Lung microvascular endothelial cell (primary cell): Measurements from ENCODE around the gene TUSC2. TPM values are rescaled to one million over a fixed set of nuclear protein-coding genes. Genes with fewer than 3 reads are reported as not detected.

ENCODE experiments used
- DNase-seq, 2 donors: peaks; one replicate each; pipeline versions ENCODE4 v3.0.0 to v3.0.0-alpha.2; 2010; ENCODE audit warnings: low read depth in 2 of 2
- total RNA-seq: library from RNA; depleted of rRNA; stranded (reverse); fragments of >200 nt; gene quantifications from 2 replicates; pipeline ENCODE4 v1.2.1, GENCODE V29; 2014

Gene TUSC2
- 21.4 and 22.8 TPM in 2 replicates for total RNA-seq

GRCh38 chr3:50327943-50328691 lies at the start of gene TUSC2:
Gene TUSC2 (minus strand): TSS chr3:50328223. CDS start chr3:50328099, 124 bp downstream.
- DNase-seq, result peak; percentile 98

GRCh38 chr3:50375258-50375931 lies 47.4 kb upstream of the TUSC2 start:
- no peak for DNase-seq

- DNase-seq, result no peak
These were observed 46.6 kb upstream of the TUSC2 start for GRCh38 chr3:50374363-50375257.

GRCh38 chr3:50373146-50374051 lies 45.4 kb upstream of the TUSC2 start:
- DNase-seq, result no peak

GRCh38 chr3:50372349-50372748 lies 44.3 kb upstream of the TUSC2 start:
- DNase-seq, result no peak

- no peak for DNase-seq
These were observed 43.2 kb upstream of the TUSC2 start for GRCh38 chr3:50371133-50371685.

- peak in 1 of 2 donors; percentile 83 for DNase-seq
These were observed 42.6 kb upstream of the TUSC2 start for GRCh38 chr3:50370594-50370993.

- DNase-seq, result no peak
These were observed 41.1 kb upstream of the TUSC2 start for GRCh38 chr3:50369012-50369670.

GRCh38 chr3:50365842-50366220 lies 37.8 kb upstream of the TUSC2 start:
- DNase-seq, result no peak

- DNase-seq, result peak; percentile 61 to 64
These were observed 37.2 kb upstream of the TUSC2 start for GRCh38 chr3:50365080-50365841.

GRCh38 chr3:50364573-50365079 lies 36.6 kb upstream of the TUSC2 start:
- peak in 1 of 2 donors; percentile 14 for DNase-seq

- no peak for DNase-seq
These were observed 31.7 kb upstream of the TUSC2 start for GRCh38 chr3:50359760-50360110.

- peak; percentile 99 for DNase-seq
These were observed 31.1 kb upstream of the TUSC2 start, which contains the start of gene TMEM115 for GRCh38 chr3:50358911-50359759. Gene TMEM115 (minus strand): TSS chr3:50359521. CDS start chr3:50359063, 458 bp downstream.

GRCh38 chr3:50358355-50358910 lies 30.4 kb upstream of the TUSC2 start:
- DNase-seq, result no peak

GRCh38 chr3:50357481-50357880 lies 29.5 kb upstream of the TUSC2 start:
- no peak for DNase-seq

GRCh38 chr3:50356553-50356952 lies 28.5 kb upstream of the TUSC2 start:
- DNase-seq, result peak in 1 of 2 donors; percentile 49

GRCh38 chr3:50355829-50356552 lies 28.0 kb upstream of the TUSC2 start:
- no peak for DNase-seq
